Esophagus squamous epithelium (tissue), 5 donors: Measurements from ENCODE around the gene ARPC4. TPM values are rescaled to one million over a fixed set of nuclear protein-coding genes. Genes with fewer than 3 reads are reported as not detected.
"Not testable (repeated sequence)": the region's sequence is repeated elsewhere in the genome, so short reads cannot be mapped to it uniquely, and the experiment has no call there.

Experiments used
- DNase-seq: peaks from one replicate; lab custom pipeline; 2025; lab: John Stamatoyannopoulos, UW
- H3K27ac ChIP-seq, 4 donors: fragments of 200-600 bp; sonication (generic); one replicate each; pipeline ENCODE4 v1.5.1; 2016 to 2019; ENCODE audit warnings: mild to moderate bottlenecking in 1 of 4
- H3K27me3 ChIP-seq, 4 donors: fragments of 200-600 bp; sonication (generic); 1 replicate in 3 of 4; 2 replicates in 1 of 4; pipeline versions ENCODE4 v1.5.1 to v1.6.0; 2017 to 2021; ENCODE audit warnings: antibody characterized with exemption in 1 of 4
- H3K36me3 ChIP-seq, 3 donors: fragments of 200-600 bp; sonication (generic); one replicate each; pipeline ENCODE4 v1.5.1; 2016 to 2019
- H3K4me1 ChIP-seq, 3 donors: fragments of 200-600 bp; sonication (generic); one replicate each; pipeline ENCODE4 v1.5.1; 2017 to 2019
- H3K4me3 ChIP-seq, 4 donors: fragments of 200-600 bp; sonication (generic); 1 replicate in 3 of 4; 2 replicates in 1 of 4; pipeline ENCODE4 v1.5.1; 2016 to 2019; ENCODE audit warnings: mild to moderate bottlenecking in 2 of 4, moderate library complexity in 1 of 4
- H3K9me3 ChIP-seq, 3 donors: fragments of 200-600 bp; sonication (generic); one replicate each; pipeline ENCODE4 v1.5.1; 2016 to 2019
- CTCF ChIP-seq, 6 experiments: fragments of 450-650 bp in 4 of 6; fragments of 200-600 bp in 2 of 6; sonication (generic) in 2 of 6; IDR thresholded peaks; one replicate each; pipeline ENCODE4 v1.5.1; 2016 to 2019; ENCODE audit warnings: antibody characterized with exemption in 6 of 6, mild to moderate bottlenecking in 4 of 6, moderate library complexity in 4 of 6
- POLR2A ChIP-seq, 4 donors: fragments of 450-650 bp; IDR thresholded peaks; one replicate each; pipeline ENCODE4 v1.6.1; 2017; ENCODE audit warnings: antibody characterized with exemption in 4 of 4, mild to moderate bottlenecking in 4 of 4, moderate library complexity in 3 of 4
- WGBS, 2 donors: methylation state at CpG; one replicate each; pipeline ENCODE4 v1.1.5; 2018; 5-methylcytosine and 5-hydroxymethylcytosine counted together
- intact Hi-C: fragments of 100-400 bp; cut with DNase I; formaldehyde crosslinking; loops from one replicate; pipeline ENCODE4 v1.15.0; 2022
- total RNA-seq, 4 donors: library from RNA; depleted of rRNA; stranded (reverse); fragments of >200 nt; gene quantifications; one replicate each; pipeline ENCODE4 v1.1.0, GENCODE V29; 2016
- donor health status: DM: yes; HTN: yes; CAD: no.

ARPC4 gene
- total RNA-seq, 4 donors from 2014 or later = 125 to 244 (median 167) TPM

- intact Hi-C loops, H3K9me3 ChIP-seq, H3K27me3 ChIP-seq, DNase-seq, H3K4me3 ChIP-seq, H3K27ac ChIP-seq, H3K36me3 ChIP-seq: not testable (repeated sequence)
- 35 to 36% methylated on average over 4 of the region's 4 CpGs for WGBS, 2 donors
- H3K4me1 ChIP-seq = peaks cover 0 to 26% (median 6%) of the 10 kb centered on the region in 3 donors
- peak in 5 of 6 experiments; percentile 37 to 64 (median 42) for TF ChIP-seq CTCF (IDR thresholded peaks at IDR 0.05)
These were observed 56.0 kb downstream of the ARPC4 start for GRCh38 chr3:9848860-9849259.

DNA sequence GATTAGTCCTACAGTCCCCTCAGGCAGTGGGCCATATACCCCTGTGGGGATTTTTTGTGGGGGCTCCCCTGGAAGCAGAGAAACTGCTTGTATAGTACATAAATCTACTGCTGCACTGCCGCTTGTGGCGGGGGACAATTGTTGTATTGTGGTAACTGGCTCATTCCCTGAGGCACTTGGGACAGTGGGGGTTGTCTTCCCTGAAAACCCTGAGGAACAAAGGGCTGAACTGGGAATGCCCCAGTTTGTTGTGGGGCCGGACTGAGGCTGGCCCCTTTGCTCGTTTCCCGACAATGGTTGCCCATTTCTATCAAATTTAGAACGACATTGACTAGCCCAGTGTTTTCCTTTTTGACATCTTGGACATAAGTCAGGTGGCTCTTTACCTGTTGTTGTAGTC, 58.5 kb downstream of the ARPC4 start:
- H3K9me3 ChIP-seq, intact Hi-C loops, H3K4me3 ChIP-seq, H3K27me3 ChIP-seq, H3K27ac ChIP-seq, DNase-seq, H3K36me3 ChIP-seq: not testable (repeated sequence)
- WGBS, 2 donors = 77 to 83% methylated on average over 4 to 6 of the region's 6 CpGs
- peaks cover 0 to 13% (median 0%) of the 10 kb centered on the region in 3 donors for H3K4me1 ChIP-seq

DNA sequence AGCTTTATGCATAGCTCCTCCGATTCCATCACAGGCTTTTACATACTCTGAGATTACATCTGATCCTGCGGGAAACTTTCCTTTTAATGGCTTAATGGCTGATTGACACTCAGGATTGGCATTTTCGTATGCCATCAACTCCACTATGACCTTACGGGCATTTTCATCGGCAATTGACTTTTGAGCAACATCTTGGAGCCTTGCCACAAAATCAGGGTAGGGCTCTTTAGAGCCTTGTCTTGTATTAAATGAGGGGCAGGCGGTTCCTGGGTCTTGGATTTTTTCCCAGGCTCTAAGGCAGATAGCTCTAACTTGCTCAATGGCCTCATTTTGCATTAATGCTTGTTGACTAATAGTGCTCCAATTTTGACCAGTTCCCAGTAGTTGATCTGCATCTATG, 59.0 kb downstream of the ARPC4 start:
- H3K36me3 ChIP-seq, H3K9me3 ChIP-seq, H3K4me3 ChIP-seq, intact Hi-C loops, H3K27ac ChIP-seq, DNase-seq, H3K27me3 ChIP-seq: not testable (repeated sequence)
- peaks cover 0 to 13% (median 0%) of the 10 kb centered on the region in 3 donors for H3K4me1 ChIP-seq
- WGBS, 2 donors = 33 to 48% methylated on average over 6 of the region's 6 CpGs

- TF ChIP-seq CTCF (IDR thresholded peaks at IDR 0.05) = no peak
- no peak for TF ChIP-seq POLR2A (IDR thresholded peaks at IDR 0.05)
- intact Hi-C loops = no loop called here
- Histone ChIP-seq H3K4me3 (no peak overlapping the region), H3K27ac (no peak overlapping the region), H3K4me1 (peaks cover 0 to 13% (median 0%) of the 10 kb centered on the region in 3 donors), H3K9me3 (no peaks in the 10 kb centered on the region), H3K36me3 (no peaks in the 10 kb centered on the region), H3K27me3 (no peaks in the 10 kb centered on the region)
- no peak for DNase-seq
- 90 to 93% methylated on average over 6 of the region's 6 CpGs for WGBS, 2 donors
These were observed 59.6 kb downstream of the ARPC4 start for GRCh38 chr3:9852528-9852927.

GRCh38 chr3:9854291-9854940, 61.5 kb downstream of the ARPC4 start:
- DNase-seq, H3K27me3 ChIP-seq, H3K9me3 ChIP-seq, intact Hi-C loops, H3K4me3 ChIP-seq, H3K27ac ChIP-seq, H3K36me3 ChIP-seq: not testable (repeated sequence)
- 74 to 86% methylated on average over 10 to 11 of the region's 11 CpGs for WGBS, 2 donors
- H3K4me1 ChIP-seq = peaks cover 0 to 13% (median 0%) of the 10 kb centered on the region in 3 donors

- H3K4me3 ChIP-seq = no peak overlapping the region
- TF ChIP-seq POLR2A (IDR thresholded peaks at IDR 0.05) = no peak
- no peak for TF ChIP-seq CTCF (IDR thresholded peaks at IDR 0.05)
- peaks cover 0 to 13% (median 0%) of the 10 kb centered on the region in 3 donors for H3K4me1 ChIP-seq
- no peak for DNase-seq
- no peaks in the 10 kb centered on the region for H3K9me3 ChIP-seq
- H3K36me3 ChIP-seq = no peaks in the 10 kb centered on the region
- no peaks in the 10 kb centered on the region for H3K27me3 ChIP-seq
- H3K27ac ChIP-seq = no peak overlapping the region
- WGBS, 2 donors = 100% methylated on average over 1 of the region's 3 CpGs; no CpG with 5 or more reads in 1 of the 2 donors
- intact Hi-C loops = no loop called here
These were observed 62.7 kb downstream of the ARPC4 start for GRCh38 chr3:9855594-9855993.

Other genes starting within 250 kb of the ARPC4 start
- under 1 TPM in 1 of 4 donors, not detected in 3; 0.23 TPM for gene LHFPL4, start 239.3 kb upstream of the ARPC4 start, total RNA-seq
- gene MTMR14, start 143.6 kb upstream of the ARPC4 start, total RNA-seq = 10 to 100 TPM; 21.4 to 29.6 (median 22.9) TPM
- not detected for gene CPNE9, start 89.2 kb upstream of the ARPC4 start, total RNA-seq
- 10 to 100 TPM in 3 of 4 donors, 1 to 10 TPM in 1; 9.8 to 18.3 (median 15.4) TPM for gene BRPF1, start 61.3 kb upstream of the ARPC4 start, total RNA-seq
- 10 to 100 TPM in 2 of 4 donors, 1 to 10 TPM in 2; 9.5 to 20.6 (median 10.5) TPM for gene OGG1, start 43.1 kb upstream of the ARPC4 start, total RNA-seq
- gene CAMK1, start 23.1 kb upstream of the ARPC4 start, total RNA-seq = 10 to 100 TPM in 2 of 4 donors, 1 to 10 TPM in 2; 2.9 to 19.6 (median 7.6) TPM
- 10 to 100 TPM; 34.7 to 54.4 (median 44.8) TPM for gene TADA3, start 609 bp upstream of the ARPC4 start, total RNA-seq
- gene TTLL3, start 17.2 kb downstream of the ARPC4 start, total RNA-seq = 10 to 100 TPM in 3 of 4 donors, 1 to 10 TPM in 1; 7.6 to 29.2 (median 10.2) TPM
- 10 to 100 TPM; 34.7 to 46.4 (median 41.4) TPM for gene RPUSD3, start 50.9 kb downstream of the ARPC4 start, total RNA-seq
- not detected for gene CIDEC, start 87.2 kb downstream of the ARPC4 start, total RNA-seq
- gene JAGN1, start 97.5 kb downstream of the ARPC4 start, total RNA-seq = 10 to 100 TPM; 24.7 to 40.8 (median 33.3) TPM
- 10 to 100 TPM in 3 of 4 donors, 1 to 10 TPM in 1; 7.5 to 15.3 (median 12.1) TPM for gene IL17RE, start 109.8 kb downstream of the ARPC4 start, total RNA-seq
- gene IL17RC, start 124.0 kb downstream of the ARPC4 start, total RNA-seq = 10 to 100 TPM; 30.6 to 48.7 (median 37.4) TPM
- gene CRELD1, start 140.8 kb downstream of the ARPC4 start, total RNA-seq = 10 to 100 TPM; 10.8 to 17.0 (median 13.8) TPM
- gene PRRT3, start 159.3 kb downstream of the ARPC4 start, total RNA-seq = 1 to 10 TPM in 2 of 4 donors, under 1 TPM in 2; 0.72 to 1.9 (median 1.0) TPM
- gene EMC3, start 193.8 kb downstream of the ARPC4 start, total RNA-seq = 100 to 1,000 TPM in 1 of 4 donors, 10 to 100 TPM in 3; 36.4 to 113 (median 82.5) TPM
- 10 to 100 TPM in 2 of 4 donors, 1 to 10 TPM in 2; 3.8 to 15.5 (median 11.1) TPM for gene FANCD2, start 233.4 kb downstream of the ARPC4 start, total RNA-seq